ENCODE data around the gene PRTFDC1. TPM values are rescaled to one million over a fixed set of nuclear protein-coding genes. Genes with fewer than 3 reads are reported as not detected.

The PRTFDC1 gene
- total RNA-seq, 2 donors from 2014 or later: 14.5 to 18.3 TPM

GRCh38 chr10:24993237-24993958 is 41.0 kb upstream of the PRTFDC1 start:
- no peak for DNase-seq
- Histone ChIP-seq H3K27ac (ENCODE audit: low read depth, low read length) (no peak overlapping the region), H3K4me3 (ENCODE audit: low read length) (no peak overlapping the region), H3K4me1 (ENCODE audit: control insufficient read depth, insufficient read depth, low read length) (no peaks in the 10 kb centered on the region), H3K36me3 (ENCODE audit: control insufficient read depth, insufficient read depth, low read length) (no peaks in the 10 kb centered on the region), H3K27me3 (ENCODE audit: control insufficient read depth, insufficient read depth, low read length, poor library complexity, severe bottlenecking) (no peaks in the 10 kb centered on the region), H3K9me3 (ENCODE audit: control insufficient read depth, low read length) (no peaks in the 10 kb centered on the region), H3K9ac (ENCODE audit: extremely low read depth, low read length, poor library complexity, severe bottlenecking) (no peak overlapping the region)
- Mint-ChIP-seq H3K9me3 (no peaks in the 10 kb centered on the region), H3K36me3 (ENCODE audit: low read depth) (no peaks in the 10 kb centered on the region), H3K27ac (no peak overlapping the region), H3K4me3 (no peak overlapping the region), H3K4me1 (no peaks in the 10 kb centered on the region), H3K27me3 (ENCODE audit: insufficient read depth) (peaks cover 1% of the 10 kb centered on the region)
- no CpG with 5 or more reads among the region's 1 CpG for WGBS, 2 experiments (ENCODE audit: insufficient coverage in 1 of 2, insufficient read length in 1 of 2)
- no peak for TF ChIP-seq CTCF (conservative IDR thresholded peaks at IDR 0.05)

- H3K27me3 Mint-ChIP-seq (ENCODE audit: insufficient read depth): peaks cover 1% of the 10 kb centered on the region
- H3K4me1 Mint-ChIP-seq: no peaks in the 10 kb centered on the region
- no peak overlapping the region for H3K4me3 Mint-ChIP-seq
- Histone ChIP-seq H3K27me3 (ENCODE audit: control insufficient read depth, insufficient read depth, low read length, poor library complexity, severe bottlenecking) (no peaks in the 10 kb centered on the region), H3K4me3 (ENCODE audit: low read length) (no peak overlapping the region), H3K9me3 (ENCODE audit: control insufficient read depth, low read length) (no peaks in the 10 kb centered on the region), H3K36me3 (ENCODE audit: control insufficient read depth, insufficient read depth, low read length) (no peaks in the 10 kb centered on the region), H3K4me1 (ENCODE audit: control insufficient read depth, insufficient read depth, low read length) (no peaks in the 10 kb centered on the region), H3K9ac (ENCODE audit: extremely low read depth, low read length, poor library complexity, severe bottlenecking) (no peak overlapping the region), H3K27ac (ENCODE audit: low read depth, low read length) (no peak overlapping the region)
- 83 to 89% methylated on average over 3 of the region's 3 CpGs for WGBS, 2 experiments (ENCODE audit: insufficient coverage in 1 of 2, insufficient read length in 1 of 2)
- TF ChIP-seq CTCF (conservative IDR thresholded peaks at IDR 0.05): no peak
- H3K27ac Mint-ChIP-seq: no peak overlapping the region
- H3K9me3 Mint-ChIP-seq: no peaks in the 10 kb centered on the region
- H3K36me3 Mint-ChIP-seq (ENCODE audit: low read depth): no peaks in the 10 kb centered on the region
- no peak for DNase-seq
Observed at GRCh38 chr10:24992512-24993133, 40.2 kb upstream of the PRTFDC1 start.

GRCh38 chr10:24991298-24991697 is 38.9 kb upstream of the PRTFDC1 start:
- Histone ChIP-seq H3K36me3 (ENCODE audit: control insufficient read depth, insufficient read depth, low read length) (no peaks in the 10 kb centered on the region), H3K4me3 (ENCODE audit: low read length) (no peak overlapping the region), H3K27me3 (ENCODE audit: control insufficient read depth, insufficient read depth, low read length, poor library complexity, severe bottlenecking) (no peaks in the 10 kb centered on the region), H3K9me3 (ENCODE audit: control insufficient read depth, low read length) (no peaks in the 10 kb centered on the region), H3K9ac (ENCODE audit: extremely low read depth, low read length, poor library complexity, severe bottlenecking) (no peak overlapping the region), H3K27ac (ENCODE audit: low read depth, low read length) (no peak overlapping the region), H3K4me1 (ENCODE audit: control insufficient read depth, insufficient read depth, low read length) (no peaks in the 10 kb centered on the region)
- H3K9me3 Mint-ChIP-seq: no peaks in the 10 kb centered on the region
- H3K4me1 Mint-ChIP-seq: no peaks in the 10 kb centered on the region
- no peaks in the 10 kb centered on the region for H3K36me3 Mint-ChIP-seq (ENCODE audit: low read depth)
- no peak overlapping the region for H3K4me3 Mint-ChIP-seq
- WGBS, 2 experiments (ENCODE audit: insufficient coverage in 1 of 2, insufficient read length in 1 of 2): 93 to 97% methylated on average over 9 to 13 of the region's 13 CpGs
- H3K27me3 Mint-ChIP-seq (ENCODE audit: insufficient read depth): peaks cover 1% of the 10 kb centered on the region
- no peak overlapping the region for H3K27ac Mint-ChIP-seq
- TF ChIP-seq CTCF (conservative IDR thresholded peaks at IDR 0.05): no peak
- no peak for DNase-seq

All from endodermal cell (in vitro differentiated cells).